HG03095 (cell line): ENCODE results near the gene ADAMTSL2.

ENCODE experiments used
- ATAC-seq: cut with Tn5 transposase; IDR thresholded peaks from one replicate; pipeline ENCODE4 v1.9.1; 2021; ENCODE audit warnings: moderate library complexity; ENCODE audit not compliant: unreplicated experiment

Gene ADAMTSL2

DNA sequence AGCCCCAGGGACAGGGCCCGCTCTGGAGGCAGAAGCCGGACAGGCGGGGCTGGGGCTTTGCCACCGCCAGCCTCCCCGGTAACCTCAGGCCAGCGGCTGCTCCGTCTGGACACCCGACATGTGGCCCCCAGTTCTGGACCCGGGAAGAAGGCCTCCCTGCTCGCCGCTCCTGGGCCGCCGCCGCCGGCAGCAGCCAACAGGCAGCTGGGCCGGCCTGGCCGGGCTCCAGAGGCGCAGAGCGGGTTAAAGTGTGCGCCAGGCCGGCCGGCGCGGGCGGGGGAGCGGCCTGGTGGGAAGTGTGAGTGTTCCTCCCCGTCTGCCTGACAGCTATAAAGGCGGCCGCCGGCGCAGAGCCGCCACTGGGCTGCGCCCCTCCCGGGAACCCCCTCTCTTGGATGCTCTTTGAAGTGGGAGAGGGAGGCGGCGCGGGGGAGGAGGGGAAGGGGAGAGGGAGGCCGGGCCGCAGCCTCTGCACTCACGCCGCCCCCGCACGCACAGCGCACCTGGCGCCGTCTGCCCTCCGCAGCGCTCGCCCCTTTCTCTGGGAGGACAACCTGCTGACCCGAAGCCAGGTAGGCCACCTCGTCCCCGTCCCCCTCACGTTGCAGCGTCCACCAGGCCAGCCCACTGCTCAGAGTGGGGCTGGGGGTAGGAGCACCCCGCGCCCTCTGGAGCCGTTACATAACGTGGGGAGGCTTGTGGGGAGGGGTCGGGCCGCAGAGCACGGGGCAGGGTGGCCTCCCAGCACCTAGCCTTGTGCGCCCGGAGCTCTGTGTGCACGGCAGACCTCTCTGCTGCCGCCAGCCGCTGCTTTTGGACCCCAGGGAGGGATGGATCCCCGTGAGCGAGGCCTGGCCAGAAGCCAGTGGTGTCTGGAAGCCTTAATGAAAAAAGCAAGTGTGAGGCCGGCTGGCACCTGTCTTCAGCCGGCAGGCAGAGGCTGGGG is at the start of gene ADAMTSL2:
Gene ADAMTSL2 (plus strand): TSS at position 359 of the 946 bp plus-strand sequence. CDS start 2,009 bp downstream, outside the sequence.
- ATAC-seq, result no peak

DNA sequence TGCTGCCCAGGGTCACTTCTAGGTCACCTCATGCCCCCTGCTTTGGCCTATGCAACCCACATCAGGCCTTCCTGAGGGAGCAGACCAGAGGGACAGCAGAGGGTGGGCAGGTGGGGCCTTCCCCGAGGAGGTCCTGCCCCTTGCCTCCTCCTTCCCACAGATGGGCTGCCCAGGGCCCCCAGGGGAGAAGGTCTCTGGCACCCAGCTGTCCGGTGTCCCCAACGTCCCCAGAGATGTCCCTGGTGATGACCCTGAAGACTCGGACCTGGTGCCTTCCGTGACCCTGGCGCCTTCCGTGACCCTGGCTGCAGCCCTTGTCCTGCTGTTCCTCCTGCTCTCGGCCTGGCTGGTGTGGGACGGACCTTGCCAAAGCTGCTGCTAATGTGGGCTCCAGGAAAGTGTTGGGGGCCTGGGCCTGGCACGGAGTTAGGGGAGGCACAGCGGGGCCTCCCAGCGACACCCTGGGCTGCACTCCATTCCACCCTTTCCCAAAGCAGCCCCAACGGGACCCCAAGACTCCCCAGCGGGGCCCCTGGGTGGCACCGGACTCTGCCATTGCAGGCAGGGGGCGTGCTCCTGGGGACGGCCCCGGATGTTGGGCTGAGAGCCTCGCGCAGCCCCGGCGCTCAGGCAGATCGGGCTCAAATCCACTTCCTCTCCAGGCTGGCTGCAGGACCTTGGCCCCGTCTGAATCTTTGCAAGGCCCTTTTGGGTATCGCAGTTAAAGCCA is 48.8 kb upstream of the ADAMTSL2 start:
- ATAC-seq, result no peak

DNA sequence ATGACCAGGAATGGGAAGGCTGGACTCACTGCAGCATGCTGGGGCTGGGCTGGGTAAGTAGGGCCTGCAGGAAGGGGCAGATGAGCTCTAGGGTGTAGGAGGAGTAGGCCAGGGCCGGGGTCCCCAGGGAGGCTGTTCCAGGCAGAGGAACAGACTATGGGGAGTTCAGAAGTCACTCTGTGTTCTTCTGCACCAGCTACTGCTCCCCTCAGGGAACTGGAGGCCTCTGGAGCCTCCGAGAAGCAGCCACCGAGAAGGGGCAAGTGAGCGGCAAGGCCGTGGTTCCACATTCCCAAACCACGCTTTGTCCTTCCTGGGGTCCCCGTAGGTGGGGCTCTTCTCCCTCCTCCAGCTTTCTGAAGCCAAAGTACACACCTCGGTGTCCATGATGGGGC is 47.2 kb upstream of the ADAMTSL2 start:
- ATAC-seq, result no peak

DNA sequence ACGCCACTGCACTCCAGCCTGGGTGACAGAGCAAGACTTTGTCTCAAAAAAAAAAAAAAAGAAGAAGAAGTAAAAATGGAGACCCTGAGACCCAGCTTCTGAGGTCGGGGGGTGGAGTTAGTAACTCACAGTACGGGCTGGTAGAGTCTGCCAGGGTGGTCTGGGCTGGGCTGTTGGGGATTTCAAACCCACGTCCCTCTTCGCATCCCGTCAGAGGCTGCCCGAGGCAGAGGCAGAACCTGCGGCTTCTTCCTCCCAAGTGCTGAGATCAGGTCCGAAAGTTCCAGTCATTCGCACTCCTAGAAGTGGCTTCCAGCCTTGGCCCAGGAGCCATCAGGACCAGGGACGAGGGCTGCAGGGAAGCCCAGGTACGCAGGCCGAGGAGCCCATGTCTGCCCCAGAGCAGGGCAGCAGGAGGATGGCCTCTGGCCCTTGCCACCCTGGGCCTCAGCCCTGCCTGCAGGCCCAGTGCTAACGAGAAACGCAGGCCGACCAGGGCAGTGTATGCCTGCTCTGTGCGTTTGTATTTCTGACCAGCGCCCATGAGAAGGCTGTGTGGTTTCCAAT is 45.7 kb upstream of the ADAMTSL2 start:
- no peak for ATAC-seq

DNA sequence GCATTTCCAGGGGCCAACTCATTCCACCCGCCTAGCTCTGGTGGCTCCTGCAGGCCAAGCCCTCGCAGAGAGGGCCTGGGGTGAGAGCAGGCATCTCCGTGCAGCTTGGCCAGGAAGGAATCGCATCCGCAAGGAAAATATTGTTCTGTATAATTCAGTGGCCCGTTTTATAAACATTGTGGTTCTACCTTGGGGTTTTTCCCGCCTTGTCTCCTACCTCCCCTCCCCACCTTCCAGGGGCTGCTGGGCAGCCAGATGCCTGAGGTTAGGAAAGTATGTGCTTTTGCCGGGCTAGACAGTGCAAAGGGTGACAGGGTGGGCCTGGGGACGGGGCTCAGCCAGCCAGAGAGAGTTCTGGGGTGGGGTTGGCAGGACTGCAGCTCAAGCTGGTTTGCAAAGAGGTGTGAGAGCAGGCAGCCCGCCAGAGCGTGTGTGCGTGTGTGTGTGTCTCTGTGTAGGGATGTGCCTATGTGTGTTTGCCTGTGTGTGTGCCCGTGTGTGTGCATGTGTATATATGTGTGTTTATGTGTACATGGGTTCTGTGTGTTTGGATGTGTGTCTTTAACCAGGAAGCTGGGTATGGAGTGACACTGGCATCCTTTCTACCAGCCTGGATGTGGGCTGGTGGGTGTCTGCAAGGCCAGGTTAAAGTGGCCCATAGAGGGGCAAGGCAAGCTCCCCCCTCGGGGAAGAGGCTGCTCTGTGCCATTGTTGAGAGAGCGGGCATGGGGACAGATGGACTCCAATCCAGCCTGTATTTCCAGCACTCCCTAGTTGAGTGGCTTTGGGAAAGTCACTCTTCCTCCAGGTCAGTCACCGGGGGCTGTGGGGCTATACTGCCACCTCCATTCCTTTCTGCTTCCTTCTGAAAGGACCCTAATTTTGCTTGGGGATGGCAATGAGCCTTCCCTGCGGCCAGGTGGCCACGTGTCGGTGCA is 45.0 kb upstream of the ADAMTSL2 start:
- no peak for ATAC-seq

DNA sequence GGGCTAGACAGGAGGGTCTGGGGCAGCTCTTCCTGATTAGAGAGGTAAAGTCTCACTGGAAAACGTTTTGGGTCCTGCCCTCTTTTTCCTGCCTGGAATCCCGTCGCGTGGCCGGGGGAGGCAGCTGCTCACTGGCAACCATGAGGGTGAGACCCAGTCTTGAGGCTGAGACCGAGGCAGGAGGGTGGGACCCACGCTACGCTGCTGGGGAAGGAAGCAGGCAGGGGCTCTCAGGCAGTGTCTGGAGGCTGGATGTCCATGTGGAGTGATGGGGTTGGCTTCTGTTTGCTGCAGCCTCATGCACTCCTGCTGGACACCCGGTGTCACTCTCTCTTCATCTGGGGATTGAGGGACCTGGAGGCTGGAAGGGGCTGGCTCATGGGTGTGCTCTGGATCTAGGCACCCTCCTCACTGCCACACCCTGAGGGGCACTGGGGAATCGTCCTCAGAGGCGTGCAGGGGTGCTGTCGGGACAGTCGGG is 44.3 kb upstream of the ADAMTSL2 start:
- no peak for ATAC-seq

DNA sequence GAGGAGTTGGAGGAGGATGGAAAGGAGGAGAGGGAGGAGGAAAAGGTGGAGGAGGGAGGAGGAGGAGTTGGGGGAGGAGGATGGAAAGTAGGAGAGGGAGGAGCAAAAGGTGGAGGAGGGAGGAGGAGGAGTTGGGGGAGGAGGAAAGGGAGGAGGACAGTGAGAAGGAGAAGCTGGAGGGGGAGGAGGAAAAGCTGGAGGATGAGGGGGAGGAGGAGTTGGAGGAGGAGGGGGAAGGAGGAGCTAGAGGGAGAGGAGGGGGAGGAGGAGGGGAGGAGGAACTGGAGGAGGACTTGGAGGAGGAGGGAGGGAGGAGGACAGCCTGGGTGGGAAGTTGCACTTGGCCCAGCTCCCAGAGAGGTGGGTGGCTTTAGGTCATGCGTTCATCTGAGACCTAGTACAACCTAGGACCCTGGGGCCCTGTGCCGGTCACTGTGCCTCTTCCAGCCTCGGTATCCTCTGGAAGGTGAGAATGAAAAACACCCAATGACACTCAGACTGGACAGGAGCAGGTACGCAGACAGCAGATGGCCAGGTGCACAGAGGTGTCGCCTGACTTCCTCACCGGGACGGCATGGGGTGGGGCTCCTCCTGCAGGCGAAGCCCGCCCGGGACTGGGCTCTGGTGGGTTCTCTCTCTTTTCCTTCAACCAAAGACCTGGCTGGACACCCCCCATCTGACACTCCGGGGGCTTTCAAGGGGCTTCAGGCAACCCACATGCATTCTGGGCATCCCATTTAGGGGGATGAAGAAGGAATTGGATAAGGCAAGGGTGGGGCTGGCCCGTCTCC is 43.4 kb upstream of the ADAMTSL2 start:
- no peak for ATAC-seq

DNA sequence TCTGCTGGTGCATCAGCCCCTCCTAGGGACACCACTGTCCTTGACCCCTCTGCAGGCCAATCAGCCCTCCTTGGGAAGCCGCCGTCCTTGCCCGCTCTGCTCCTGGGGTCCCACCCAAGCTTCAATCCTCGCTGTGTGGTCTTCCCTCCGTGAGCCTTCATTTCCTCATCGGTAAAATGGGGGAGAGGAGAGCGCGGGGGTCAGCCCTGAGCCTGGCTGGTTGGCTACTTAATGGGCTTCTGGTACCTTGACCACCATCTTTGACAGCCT is 42.9 kb upstream of the ADAMTSL2 start:
- ATAC-seq, result no peak

DNA sequence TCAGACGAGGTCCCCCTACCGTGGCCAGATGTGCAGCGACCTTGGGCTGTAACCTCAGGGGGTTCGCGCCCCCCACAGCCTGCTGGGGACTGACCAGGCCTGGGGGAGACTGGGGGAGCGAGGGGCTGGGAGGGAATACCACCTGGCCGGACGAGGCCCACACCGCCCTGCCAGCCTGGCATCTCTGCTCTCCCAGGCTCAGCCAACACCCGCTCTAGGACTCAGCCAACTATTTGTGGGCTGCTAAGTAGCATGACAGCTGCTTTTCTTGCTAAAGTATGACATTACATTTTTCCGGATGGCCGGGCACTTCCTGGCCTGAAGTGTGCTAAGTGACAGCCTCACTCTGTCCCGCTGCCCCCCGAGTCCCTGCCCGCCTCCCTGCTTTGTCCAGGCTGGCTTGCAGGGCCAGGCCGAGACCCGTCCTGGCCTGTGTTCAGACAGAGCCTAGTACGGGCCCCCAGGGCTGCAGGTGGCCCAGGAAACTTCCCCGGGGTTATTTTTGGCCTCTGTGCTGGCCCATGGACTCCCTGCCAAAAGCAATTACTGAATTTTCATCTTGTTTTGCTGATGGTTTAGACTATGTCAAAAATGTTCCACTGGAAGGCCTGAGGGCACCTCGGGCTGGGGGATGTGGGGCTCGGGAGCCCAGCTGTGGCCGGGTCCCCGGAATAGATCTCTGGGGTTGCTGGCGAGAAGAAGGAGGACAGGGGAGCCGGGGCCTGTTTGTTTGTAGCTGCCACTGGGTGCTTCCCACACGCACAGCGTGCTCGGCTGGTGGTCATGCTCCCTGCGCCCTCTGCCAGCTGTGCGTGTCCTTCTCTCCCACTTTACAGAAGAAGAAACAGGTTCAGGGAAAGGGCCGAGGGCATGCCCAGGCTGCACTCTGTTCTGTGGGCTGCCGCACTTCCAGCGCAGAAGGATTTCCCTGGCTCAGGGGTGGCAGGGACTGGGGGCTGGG is 42.2 kb upstream of the ADAMTSL2 start:
- no peak for ATAC-seq

DNA sequence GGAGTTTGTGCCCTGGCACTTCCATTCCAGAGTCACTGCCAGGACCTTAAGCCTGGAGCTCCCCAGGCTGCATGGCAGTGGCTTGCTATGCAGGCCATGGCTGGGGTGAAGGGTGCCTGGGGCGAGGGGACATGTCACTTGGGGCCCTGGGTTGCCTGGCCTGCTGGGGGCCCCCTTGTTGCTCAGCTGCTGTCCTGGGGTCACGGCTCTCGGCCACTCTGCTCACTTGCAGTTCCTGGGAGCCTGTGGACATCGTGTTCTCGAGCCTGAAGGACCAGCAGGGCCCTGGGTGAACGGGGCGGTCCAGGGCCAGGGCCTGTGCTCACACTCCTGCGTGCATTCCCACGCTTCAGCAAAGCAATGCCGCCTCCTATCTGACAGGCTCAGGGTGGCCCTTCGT is 41.1 kb upstream of the ADAMTSL2 start:
- ATAC-seq, result no peak

DNA sequence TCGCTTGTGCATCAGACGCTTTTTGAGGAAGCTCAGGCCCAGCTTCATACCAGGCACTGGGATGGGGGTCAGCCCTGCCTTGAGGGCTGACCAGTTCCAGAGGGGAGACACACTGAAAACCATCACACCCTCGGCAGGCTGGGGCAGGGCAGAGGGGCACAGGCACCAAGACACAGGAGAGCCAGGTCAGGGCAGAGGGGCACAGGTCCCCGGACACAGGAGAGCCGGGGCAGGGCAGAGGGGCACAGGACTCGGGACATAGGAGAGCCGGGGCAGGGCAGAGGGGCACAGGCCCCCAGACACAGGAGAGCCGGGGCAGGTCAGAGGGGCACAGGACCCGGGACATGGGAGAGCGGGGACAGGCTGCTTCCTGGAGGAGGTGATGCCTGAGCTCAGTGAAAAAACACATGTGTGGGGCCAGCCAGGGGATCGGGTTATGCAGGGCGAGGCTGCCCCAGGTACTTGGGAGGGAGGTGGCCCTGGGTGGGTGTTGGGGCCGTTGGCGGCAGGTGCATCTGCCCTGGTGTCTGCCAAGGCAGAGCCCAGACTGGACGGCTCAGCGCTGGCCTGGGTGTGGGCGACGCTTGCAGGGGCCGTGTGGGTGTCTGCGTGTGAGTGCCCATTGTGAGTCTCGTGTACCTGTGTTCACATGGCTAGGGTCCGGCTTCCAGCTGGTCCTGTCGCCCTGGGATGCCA is 40.5 kb upstream of the ADAMTSL2 start:
- no peak for ATAC-seq

DNA sequence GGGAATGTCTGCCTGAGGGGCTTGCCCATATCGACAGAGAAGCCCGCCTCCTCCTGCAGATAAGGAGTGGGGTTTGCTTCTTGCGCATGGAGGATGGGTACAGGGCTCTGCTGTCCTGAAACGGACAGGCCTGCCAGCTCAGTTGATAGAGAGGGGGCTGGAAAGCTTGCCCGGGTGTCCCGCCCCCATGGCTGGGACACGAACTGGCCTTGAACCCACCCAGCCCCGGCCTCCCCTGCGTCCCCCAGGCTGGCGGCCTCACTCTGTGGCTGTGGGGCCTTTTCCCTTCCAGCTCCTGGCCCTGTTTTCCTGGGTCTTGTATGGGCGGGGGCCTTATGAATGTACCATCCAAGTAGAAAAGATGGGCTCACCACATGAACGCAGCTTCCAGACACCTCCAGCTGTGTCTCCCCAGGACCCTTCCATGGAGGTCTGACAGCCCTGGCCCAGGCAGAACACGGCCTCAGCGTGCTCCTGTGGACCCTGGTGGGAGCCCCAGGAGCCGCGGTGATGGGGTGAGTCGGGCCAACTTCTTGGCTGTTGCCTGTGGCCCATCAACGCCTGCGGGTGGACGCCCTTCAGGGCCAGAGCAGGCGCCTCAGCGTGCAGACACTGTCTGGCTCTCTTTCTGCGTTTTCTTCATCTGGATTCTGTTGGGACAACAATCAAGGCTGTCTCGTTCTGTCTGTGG is 39.7 kb upstream of the ADAMTSL2 start:
- no peak for ATAC-seq

DNA sequence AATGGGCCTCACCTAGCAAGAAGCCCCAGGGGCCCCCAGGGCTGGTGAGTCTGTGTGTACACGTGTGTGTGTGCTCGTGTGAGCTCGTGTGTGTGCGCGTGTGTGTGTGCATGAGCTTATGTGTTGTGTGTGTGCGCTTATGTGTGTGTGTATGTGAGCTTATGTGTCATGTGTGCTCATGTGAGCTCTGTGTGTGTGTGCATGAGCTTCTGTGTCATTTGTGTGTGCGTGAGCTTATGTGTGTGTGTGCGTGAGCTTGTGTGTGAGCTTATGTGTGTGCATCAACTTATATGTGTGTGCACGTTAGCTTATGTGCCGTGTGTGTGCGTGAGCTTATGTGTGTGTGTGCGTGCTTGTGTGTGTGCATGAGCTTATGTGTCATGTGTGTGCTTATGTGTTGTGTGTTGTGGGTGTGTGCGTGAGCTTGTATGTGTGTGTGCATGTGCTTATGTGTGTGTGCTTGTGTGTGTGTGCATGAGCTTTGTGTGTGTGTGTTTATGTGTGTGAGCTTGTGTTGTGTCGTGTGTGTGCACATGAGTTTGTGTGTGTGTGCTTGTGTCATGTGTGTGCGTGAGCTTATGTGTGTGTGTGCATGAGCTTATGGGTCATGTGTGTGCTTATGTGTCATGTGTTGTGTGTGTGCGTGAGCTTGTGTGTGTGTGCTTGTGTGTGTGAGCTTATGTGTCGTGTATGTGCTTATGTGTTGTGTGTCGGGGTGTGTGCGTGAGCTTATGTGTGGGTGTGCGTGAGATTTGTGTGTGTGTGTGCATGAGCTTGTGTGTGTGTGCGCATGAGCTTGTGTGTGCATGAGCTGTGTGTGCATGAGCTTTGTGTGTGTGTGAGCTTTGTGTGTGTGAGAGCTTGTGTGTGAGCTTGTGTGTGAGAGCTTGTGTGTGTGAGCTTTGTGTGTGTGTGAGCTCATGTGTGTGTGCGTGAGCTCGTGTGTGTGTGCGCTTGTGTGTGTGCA is 38.9 kb upstream of the ADAMTSL2 start:
- ATAC-seq, result no peak

DNA sequence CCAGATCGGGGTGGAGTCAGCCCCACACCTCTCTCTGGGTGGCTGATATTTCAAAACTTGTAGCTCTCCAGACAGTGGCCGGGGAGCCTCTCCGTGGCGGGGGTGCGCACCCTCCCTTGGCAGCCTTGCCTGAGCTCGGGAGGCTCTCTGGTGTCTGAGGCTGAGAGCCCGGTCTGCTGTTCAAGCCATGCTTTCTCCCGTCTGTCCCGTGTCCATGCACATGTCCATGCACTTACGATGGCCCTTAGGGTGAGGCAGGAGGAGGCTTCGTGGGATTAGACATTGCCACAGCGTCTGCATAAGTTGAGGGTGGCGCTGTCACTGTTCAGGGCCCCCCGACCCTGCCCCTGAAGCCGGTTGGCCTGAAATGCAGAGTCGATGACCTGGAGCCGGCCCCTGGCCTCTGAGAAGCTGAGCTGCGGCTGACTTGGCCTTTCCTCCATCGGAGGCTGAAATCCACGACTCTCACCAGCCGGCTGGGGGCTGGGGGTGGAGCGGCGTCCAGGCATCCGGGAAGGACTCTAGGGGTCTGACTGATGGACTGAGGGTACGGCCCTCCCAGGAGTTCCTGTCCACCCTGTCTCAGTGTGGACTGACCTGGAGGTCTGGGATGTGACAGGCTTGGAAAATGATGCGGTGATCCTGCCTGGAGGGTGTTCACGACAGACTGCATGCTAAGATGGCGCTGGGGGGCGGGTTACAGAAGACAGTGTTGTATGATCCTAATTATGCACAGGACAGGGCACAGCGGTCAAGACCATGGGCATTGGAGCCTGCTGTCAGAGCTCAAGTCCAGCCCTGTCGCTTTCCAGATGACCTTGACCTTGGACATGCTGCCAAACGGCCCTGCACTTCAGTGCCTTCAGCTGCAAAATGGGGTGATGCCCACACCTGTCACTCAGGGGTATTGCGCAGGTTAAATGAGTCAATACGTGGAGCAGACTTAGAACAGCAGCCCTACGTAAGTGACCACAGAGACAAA is 37.4 kb upstream of the ADAMTSL2 start:
- no peak for ATAC-seq

DNA sequence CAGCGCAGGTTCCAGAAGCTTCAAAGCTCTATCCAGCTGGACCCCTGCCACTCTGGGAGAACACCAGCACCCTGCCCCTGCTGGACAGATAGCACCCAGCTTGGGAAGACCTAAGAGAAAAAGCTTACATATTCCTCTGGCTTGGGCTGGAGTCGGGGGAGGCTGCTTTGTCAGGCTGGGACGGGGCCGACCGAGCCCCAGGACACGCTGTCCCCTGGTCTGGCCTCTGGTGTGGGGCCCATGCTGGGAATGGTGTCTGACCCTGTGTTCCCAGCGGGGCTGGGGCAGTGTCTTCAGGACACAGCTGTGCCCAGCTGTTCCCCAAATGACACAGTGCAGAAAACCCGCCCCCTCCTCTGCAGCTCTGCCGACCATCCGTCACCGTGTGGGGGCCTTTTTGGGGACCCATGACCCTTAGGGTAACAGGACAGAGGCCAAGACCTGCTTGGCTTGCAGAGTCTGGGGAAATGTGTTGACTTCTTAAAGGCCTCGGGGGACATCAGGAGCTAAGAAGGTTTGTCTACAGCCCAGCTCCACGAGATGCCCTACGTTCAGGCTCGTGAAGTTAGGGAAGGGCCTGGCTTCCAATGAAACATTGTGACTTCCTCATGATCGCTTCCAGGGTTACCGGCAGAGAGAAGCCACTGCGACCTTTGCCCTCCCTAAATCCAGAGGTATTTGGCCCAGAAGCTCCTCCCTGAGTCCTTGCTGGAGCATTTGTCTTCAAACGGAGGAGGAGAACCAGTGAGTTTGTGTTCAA is 35.2 kb upstream of the ADAMTSL2 start:
- no peak for ATAC-seq
